K562 (cell line): Measurements from ENCODE around the gene GAPDHS. TPM values are rescaled to one million over a fixed set of nuclear protein-coding genes. Genes with fewer than 3 reads are reported as not detected.

Experiments used
- BCL6 ChIP-seq: fragments of 250-450 bp; sonication (Bioruptor Pico); IDR thresholded peaks from 2 replicates; pipeline ENCODE4 v1.4.0; 2020
- BMI1 ChIP-seq: fragments of 150-350 bp; IDR thresholded peaks from 2 replicates; pipeline ENCODE4 v1.6.1; 2014; ENCODE audit warnings: low read length
- C11orf30 ChIP-seq: fragments of 450-650 bp; IDR thresholded peaks from 2 replicates; pipeline ENCODE4 v1.6.1; 2016; ENCODE audit warnings: low read depth, mild to moderate bottlenecking
- CHD4 ChIP-seq: fragments of 200-600 bp; sonication (generic); IDR thresholded peaks from 3 replicates; pipeline ENCODE4 v1.6.1; 2012; ENCODE audit warnings: low read depth, mild to moderate bottlenecking, mixed read lengths, low read length, inconsistent platforms; ENCODE audit not compliant: insufficient read depth, insufficient replicate concordance, poor library complexity, severe bottlenecking
- CLOCK ChIP-seq: fragments of 250-450 bp; sonication (Bioruptor Pico); IDR thresholded peaks from 2 replicates; pipeline ENCODE4 v1.4.0; 2020; ENCODE audit warnings: mild to moderate bottlenecking, moderate library complexity, borderline replicate concordance
- ESRRB ChIP-seq: fragments of 250-450 bp; sonication (Bioruptor Pico); IDR thresholded peaks from 2 replicates; pipeline ENCODE4 v1.5.0; 2020; ENCODE audit warnings: mild to moderate bottlenecking, moderate library complexity, borderline replicate concordance
- NELFE ChIP-seq: IDR thresholded peaks from 2 replicates; pipeline ENCODE4 v1.6.1; 2011; ENCODE audit warnings: mild to moderate bottlenecking; ENCODE audit not compliant: insufficient read depth, insufficient read length
- NFE2L1 ChIP-seq: fragments of 450-650 bp; IDR thresholded peaks from 2 replicates; pipeline ENCODE4 v1.6.1; 2016; ENCODE audit warnings: missing genetic modification characterization, low read depth, mild to moderate bottlenecking, missing compliant biosample characterization, moderate library complexity, borderline replicate concordance
- RFX1 ChIP-seq: fragments of 450-650 bp; IDR thresholded peaks from 2 replicates; pipeline ENCODE4 v1.6.1; 2016; ENCODE audit warnings: mild to moderate bottlenecking, moderate library complexity
- ZKSCAN8 ChIP-seq: fragments of 200-800 bp; sonication (Bioruptor generic); IDR thresholded peaks from 2 replicates; pipeline ENCODE4 v1.6.1; 2016; ENCODE audit warnings: missing genetic modification characterization, missing compliant biosample characterization
- ZNF197 ChIP-seq: fragments of 200-800 bp; sonication (Bioruptor generic); IDR thresholded peaks from 2 replicates; pipeline ENCODE4 v1.6.1; 2016; ENCODE audit warnings: low read depth, missing genetic modification characterization, missing compliant biosample characterization
- ZNF77 ChIP-seq: fragments of 250-450 bp; sonication (Bioruptor Pico); IDR thresholded peaks from 2 replicates; pipeline ENCODE4 v1.5.0; 2020
- polyA plus RNA-seq, 8 experiments: library from polyadenylated mRNA; depleted of rRNA in 4 of 8; stranded (reverse) in 5 of 8; unstranded in 3 of 8; fragments of >200 nt; fragmentation: Nextera tagmentation in 2 of 8; fragmentation: Illumina TruSeq in 1 of 8; extraction: Ambion mirVana in 2 of 8; extraction: Trizol in 1 of 8; gene quantifications; 2 replicates each; pipeline versions ENCODE4 v1.2.1 to v1.2.3, GENCODE V29; 2011 to 2014; ENCODE audit warnings: inconsistent platforms in 1 of 8, missing spikeins in 1 of 8
- total RNA-seq, 7 experiments: library from RNA; depleted of rRNA in 6 of 7; stranded (reverse); fragments of >200 nt in 6 of 7; fragmentation: Illumina TruSeq in 2 of 7; extraction: Trizol in 2 of 7; gene quantifications; 2 replicates each; pipeline versions ENCODE4 v1.2.1 to v1.2.3, GENCODE V29; 2011 to 2021; ENCODE audit warnings: low replicate concordance in 1 of 7
- TF ChIP-seq, protein P1 (sequence below), 2 experiments: fragments of 450-650 bp in 1 of 2; sonication (generic) in 1 of 2; formaldehyde crosslinking in 1 of 2; IDR thresholded peaks; 2 replicates each; pipeline versions ENCODE4 v1.7.1 to v1.9.0; 2016 to 2022; ENCODE audit warnings: inconsistent platforms in 1 of 2, mild to moderate bottlenecking in 1 of 2, missing genetic modification reagents in 1 of 2

The GAPDHS gene
- total and polyA plus RNA-seq, 9 of the 15 experiments (the other 6 are each of a cell fraction or from before 2014, with no cell fraction given) = 0.08 to 0.12 TPM; not detected in 7

- TF ChIP-seq CLOCK (CRISPR knock-in tag) = no peak
- TF ChIP-seq RFX1 = no peak
- TF ChIP-seq, protein P1, sequence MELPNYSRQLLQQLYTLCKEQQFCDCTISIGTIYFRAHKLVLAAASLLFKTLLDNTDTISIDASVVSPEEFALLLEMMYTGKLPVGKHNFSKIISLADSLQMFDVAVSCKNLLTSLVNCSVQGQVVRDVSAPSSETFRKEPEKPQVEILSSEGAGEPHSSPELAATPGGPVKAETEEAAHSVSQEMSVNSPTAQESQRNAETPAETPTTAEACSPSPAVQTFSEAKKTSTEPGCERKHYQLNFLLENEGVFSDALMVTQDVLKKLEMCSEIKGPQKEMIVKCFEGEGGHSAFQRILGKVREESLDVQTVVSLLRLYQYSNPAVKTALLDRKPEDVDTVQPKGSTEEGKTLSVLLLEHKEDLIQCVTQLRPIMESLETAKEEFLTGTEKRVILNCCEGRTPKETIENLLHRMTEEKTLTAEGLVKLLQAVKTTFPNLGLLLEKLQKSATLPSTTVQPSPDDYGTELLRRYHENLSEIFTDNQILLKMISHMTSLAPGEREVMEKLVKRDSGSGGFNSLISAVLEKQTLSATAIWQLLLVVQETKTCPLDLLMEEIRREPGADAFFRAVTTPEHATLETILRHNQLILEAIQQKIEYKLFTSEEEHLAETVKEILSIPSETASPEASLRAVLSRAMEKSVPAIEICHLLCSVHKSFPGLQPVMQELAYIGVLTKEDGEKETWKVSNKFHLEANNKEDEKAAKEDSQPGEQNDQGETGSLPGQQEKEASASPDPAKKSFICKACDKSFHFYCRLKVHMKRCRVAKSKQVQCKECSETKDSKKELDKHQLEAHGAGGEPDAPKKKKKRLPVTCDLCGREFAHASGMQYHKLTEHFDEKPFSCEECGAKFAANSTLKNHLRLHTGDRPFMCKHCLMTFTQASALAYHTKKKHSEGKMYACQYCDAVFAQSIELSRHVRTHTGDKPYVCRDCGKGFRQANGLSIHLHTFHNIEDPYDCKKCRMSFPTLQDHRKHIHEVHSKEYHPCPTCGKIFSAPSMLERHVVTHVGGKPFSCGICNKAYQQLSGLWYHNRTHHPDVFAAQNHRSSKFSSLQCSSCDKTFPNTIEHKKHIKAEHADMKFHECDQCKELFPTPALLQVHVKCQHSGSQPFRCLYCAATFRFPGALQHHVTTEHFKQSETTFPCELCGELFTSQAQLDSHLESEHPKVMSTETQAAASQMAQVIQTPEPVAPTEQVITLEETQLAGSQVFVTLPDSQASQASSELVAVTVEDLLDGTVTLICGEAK (IDR thresholded peaks at IDR 0.05) = peak; percentile 73; the same call in 1 of the 2 replicates
- TF ChIP-seq, protein P1 (CRISPR knock-in tag; IDR thresholded peaks at IDR 0.05) = no peak
- 0 out of 2 replicates have a peak, but pooled peaks have one; percentile 49 for TF ChIP-seq ZNF197 (CRISPR knock-in tag)
- no peak for TF ChIP-seq ESRRB
- no peak for TF ChIP-seq NFE2L1 (tag)
- no peak for TF ChIP-seq ZNF77 (CRISPR knock-in tag)
- TF ChIP-seq CHD4 = no peak
- no peak for TF ChIP-seq NELFE
- no peak for TF ChIP-seq BCL6 (CRISPR knock-in tag)
- TF ChIP-seq BMI1 = no peak
- TF ChIP-seq C11orf30 = peak; percentile 84
- no peak for TF ChIP-seq ZKSCAN8 (CRISPR knock-in tag)
Measured at GRCh38 chr19:35545001-35545854, 12.0 kb downstream of the GAPDHS start, which contains the start of gene TMEM147 (continued).
